Measurements from ENCODE around the gene MIB2.
A peak's percentile ranks its signal among the peaks of the same experiment; 100 is the strongest.
"Not testable (repeated sequence)": the region's sequence is repeated elsewhere in the genome, so short reads cannot be mapped to it uniquely, and the experiment has no call there.

MIB2 gene

GRCh38 chr1:1634613-1635012, 19.3 kb downstream of the MIB2 start:
- H3K27me3 ChIP-seq (ENCODE audit: control insufficient read depth, insufficient read depth, low read length); H3K4me3 ChIP-seq (ENCODE audit: low read length); H3K9me3 ChIP-seq (replicated peaks; ENCODE audit: low read length); H3K36me3 ChIP-seq (ENCODE audit: insufficient read depth, low read length); H3K4me2 ChIP-seq (ENCODE audit: low read length); H3K4me1 ChIP-seq (ENCODE audit: control insufficient read depth, insufficient read depth, low read length); H3K9ac ChIP-seq (ENCODE audit: low read depth, low read length): not testable (repeated sequence)

- H3K4me2 ChIP-seq (ENCODE audit: low read length); H3K4me3 ChIP-seq (ENCODE audit: low read length); H3K9ac ChIP-seq (ENCODE audit: low read depth, low read length); H3K27me3 ChIP-seq (ENCODE audit: control insufficient read depth, insufficient read depth, low read length); H3K36me3 ChIP-seq (ENCODE audit: insufficient read depth, low read length); H3K4me1 ChIP-seq (ENCODE audit: control insufficient read depth, insufficient read depth, low read length); H3K9me3 ChIP-seq (replicated peaks; ENCODE audit: low read length): not testable (repeated sequence)
Observed at GRCh38 chr1:1636621-1637478, 21.6 kb downstream of the MIB2 start.

GRCh38 chr1:1637479-1637875, 22.2 kb downstream of the MIB2 start:
- H3K27me3 ChIP-seq (ENCODE audit: control insufficient read depth, insufficient read depth, low read length); H3K4me1 ChIP-seq (ENCODE audit: control insufficient read depth, insufficient read depth, low read length); H3K9me3 ChIP-seq (replicated peaks; ENCODE audit: low read length); H3K9ac ChIP-seq (ENCODE audit: low read depth, low read length); H3K36me3 ChIP-seq (ENCODE audit: insufficient read depth, low read length); H3K4me3 ChIP-seq (ENCODE audit: low read length); H3K4me2 ChIP-seq (ENCODE audit: low read length): not testable (repeated sequence)

- H3K4me3 ChIP-seq (ENCODE audit: low read length); H3K9ac ChIP-seq (ENCODE audit: low read depth, low read length); H3K27me3 ChIP-seq (ENCODE audit: control insufficient read depth, insufficient read depth, low read length); H3K4me2 ChIP-seq (ENCODE audit: low read length); H3K36me3 ChIP-seq (ENCODE audit: insufficient read depth, low read length); H3K9me3 ChIP-seq (replicated peaks; ENCODE audit: low read length); H3K4me1 ChIP-seq (ENCODE audit: control insufficient read depth, insufficient read depth, low read length): not testable (repeated sequence)
Observed at GRCh38 chr1:1638528-1638927, 23.2 kb downstream of the MIB2 start.

DNA sequence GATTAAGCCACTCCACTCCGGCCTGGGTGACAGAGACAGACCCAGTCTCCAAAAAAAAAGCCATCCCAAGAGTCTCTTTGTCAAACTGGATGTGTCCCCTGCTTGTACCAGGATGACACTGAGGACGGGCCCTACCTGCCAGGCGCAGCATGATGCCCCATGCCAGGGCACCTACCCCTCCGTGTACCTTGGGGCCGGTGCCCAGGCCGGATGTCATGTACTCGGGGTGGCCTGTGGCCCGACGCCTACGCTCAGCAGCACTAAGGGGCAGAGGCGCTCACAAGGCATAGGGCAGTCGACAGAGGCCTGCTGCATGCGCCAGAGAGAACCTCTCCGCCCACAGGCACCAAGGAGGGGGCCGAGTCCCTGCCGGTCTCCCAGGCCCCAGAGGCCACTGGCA, 24.1 kb downstream of the MIB2 start:
- not testable (repeated sequence) for H3K9ac ChIP-seq (ENCODE audit: low read depth, low read length); H3K9me3 ChIP-seq (replicated peaks; ENCODE audit: low read length); H3K4me1 ChIP-seq (ENCODE audit: control insufficient read depth, insufficient read depth, low read length); H3K27me3 ChIP-seq (ENCODE audit: control insufficient read depth, insufficient read depth, low read length); H3K4me3 ChIP-seq (ENCODE audit: low read length); H3K4me2 ChIP-seq (ENCODE audit: low read length); H3K36me3 ChIP-seq (ENCODE audit: insufficient read depth, low read length)

DNA sequence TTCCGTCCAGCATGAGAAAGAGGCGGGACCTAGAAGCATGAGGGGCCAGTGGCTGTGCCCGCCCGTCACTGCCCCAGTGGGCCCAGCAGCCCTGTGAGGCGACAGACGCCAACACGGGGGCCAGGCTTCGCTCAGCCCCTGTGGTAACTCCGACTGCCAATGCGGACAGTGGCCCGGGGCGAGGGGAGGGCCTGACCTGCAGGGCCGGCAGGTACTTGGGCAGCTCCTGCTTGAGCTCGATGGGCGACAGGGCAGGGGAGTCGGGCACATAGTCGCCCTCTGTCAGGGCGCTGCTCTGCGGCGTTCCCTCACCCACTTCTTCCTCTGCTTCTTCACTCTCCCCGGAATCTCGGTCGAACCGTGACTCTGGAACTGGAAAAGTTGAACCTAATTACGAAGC, 24.8 kb downstream of the MIB2 start:
- H3K4me3 ChIP-seq (ENCODE audit: low read length); H3K9me3 ChIP-seq (replicated peaks; ENCODE audit: low read length); H3K4me2 ChIP-seq (ENCODE audit: low read length); H3K36me3 ChIP-seq (ENCODE audit: insufficient read depth, low read length); H3K4me1 ChIP-seq (ENCODE audit: control insufficient read depth, insufficient read depth, low read length); H3K9ac ChIP-seq (ENCODE audit: low read depth, low read length); H3K27me3 ChIP-seq (ENCODE audit: control insufficient read depth, insufficient read depth, low read length): not testable (repeated sequence)

- H3K9ac ChIP-seq (ENCODE audit: low read depth, low read length); H3K4me2 ChIP-seq (ENCODE audit: low read length); H3K9me3 ChIP-seq (replicated peaks; ENCODE audit: low read length); H3K4me1 ChIP-seq (ENCODE audit: control insufficient read depth, insufficient read depth, low read length); H3K4me3 ChIP-seq (ENCODE audit: low read length); H3K27me3 ChIP-seq (ENCODE audit: control insufficient read depth, insufficient read depth, low read length); H3K36me3 ChIP-seq (ENCODE audit: insufficient read depth, low read length): not testable (repeated sequence)
Observed at GRCh38 chr1:1640711-1641461, 25.6 kb downstream of the MIB2 start.

GRCh38 chr1:1646326-1646725, 31.0 kb downstream of the MIB2 start:
- H3K9ac ChIP-seq (ENCODE audit: low read depth, low read length); H3K4me1 ChIP-seq (ENCODE audit: control insufficient read depth, insufficient read depth, low read length); H3K4me3 ChIP-seq (ENCODE audit: low read length); H3K27me3 ChIP-seq (ENCODE audit: control insufficient read depth, insufficient read depth, low read length); H3K4me2 ChIP-seq (ENCODE audit: low read length); H3K9me3 ChIP-seq (replicated peaks; ENCODE audit: low read length); H3K36me3 ChIP-seq (ENCODE audit: insufficient read depth, low read length): not testable (repeated sequence)

GRCh38 chr1:1647567-1648241, 32.4 kb downstream of the MIB2 start:
- H3K36me3 ChIP-seq (ENCODE audit: insufficient read depth, low read length) = peaks cover 20% of the 10 kb centered on the region
- H3K4me1 ChIP-seq (ENCODE audit: control insufficient read depth, insufficient read depth, low read length); H3K9me3 ChIP-seq (replicated peaks; ENCODE audit: low read length): not testable (repeated sequence)

DNA sequence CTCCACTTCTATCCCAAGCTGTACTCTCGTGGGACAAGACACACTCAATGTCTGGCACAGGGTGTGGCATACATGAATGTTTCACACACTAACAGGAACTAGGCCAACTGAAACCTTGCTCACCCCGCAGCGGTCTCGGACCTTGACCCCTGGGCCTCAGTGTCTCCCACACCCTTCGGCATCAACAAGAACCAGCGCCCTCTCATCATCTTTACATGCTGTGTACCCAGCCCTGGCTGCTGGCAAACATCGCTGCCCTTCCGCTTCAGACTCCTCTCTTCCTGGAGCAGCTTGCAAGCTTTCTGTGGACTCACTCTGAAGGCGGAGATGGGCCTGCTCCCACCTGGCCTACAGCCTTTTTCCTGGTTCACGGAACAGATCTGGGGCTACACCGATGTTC, 33.0 kb downstream of the MIB2 start:
- H3K9ac ChIP-seq (ENCODE audit: low read depth, low read length); H3K4me3 ChIP-seq (ENCODE audit: low read length); H3K4me1 ChIP-seq (ENCODE audit: control insufficient read depth, insufficient read depth, low read length); H3K9me3 ChIP-seq (replicated peaks; ENCODE audit: low read length); H3K4me2 ChIP-seq (ENCODE audit: low read length); H3K27me3 ChIP-seq (ENCODE audit: control insufficient read depth, insufficient read depth, low read length): not testable (repeated sequence)
- peaks cover 20% of the 10 kb centered on the region for H3K36me3 ChIP-seq (ENCODE audit: insufficient read depth, low read length)

More at GRCh38 chr1:1647567-1648241, 32.4 kb downstream of the MIB2 start:
- H3K9ac ChIP-seq (ENCODE audit: low read depth, low read length); H3K27me3 ChIP-seq (ENCODE audit: control insufficient read depth, insufficient read depth, low read length); H3K4me3 ChIP-seq (ENCODE audit: low read length); H3K4me2 ChIP-seq (ENCODE audit: low read length): not testable (repeated sequence)

DNA sequence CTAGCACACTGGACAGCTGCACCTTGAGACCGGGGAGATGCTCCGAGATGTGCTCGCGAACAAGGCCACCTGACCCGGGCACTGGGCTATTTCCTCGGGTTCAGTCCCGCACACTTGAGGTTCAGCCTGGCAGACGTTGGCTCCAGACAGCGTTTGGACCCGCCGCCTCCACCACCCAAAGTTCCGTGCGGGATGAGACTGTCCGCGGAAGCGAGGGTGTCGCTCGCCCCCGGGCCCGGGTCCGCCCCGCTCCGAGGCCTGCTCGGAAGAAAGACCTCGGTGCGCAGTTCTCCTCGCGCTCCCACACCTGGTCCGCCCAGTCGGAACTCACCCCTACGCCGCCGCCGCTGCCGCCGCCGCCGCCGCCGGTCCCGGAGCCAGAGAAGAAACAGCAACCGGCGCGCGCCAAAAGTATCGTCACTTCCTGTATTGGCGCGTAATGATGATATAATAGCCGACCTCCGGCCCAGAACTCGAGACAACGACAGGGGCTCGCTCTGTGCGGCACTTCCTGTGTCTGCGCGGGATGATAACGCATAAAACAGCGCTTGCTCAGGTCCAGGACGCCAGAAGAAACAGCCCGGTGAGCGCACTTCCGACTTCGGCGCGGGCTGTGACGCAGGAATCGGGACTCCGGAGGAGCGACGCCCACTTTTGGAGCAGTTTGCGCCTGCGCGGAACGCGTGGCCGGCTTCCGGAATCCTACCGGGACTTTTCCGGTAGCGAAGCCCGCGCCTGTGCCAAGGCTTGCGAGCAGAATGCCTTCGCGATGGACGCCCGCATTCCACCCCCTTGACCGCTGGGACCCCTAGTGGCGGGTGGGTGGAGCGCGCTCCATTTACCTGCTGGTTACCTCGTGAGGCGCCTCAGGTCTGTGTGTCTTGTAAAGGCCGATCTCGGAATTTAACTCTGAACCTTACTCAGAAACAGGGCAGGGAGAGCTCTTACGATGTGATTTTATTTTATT, 43.6 kb downstream of the MIB2 start, which contains the start of gene CDK11B:
CDK11B (minus strand) TSS at position 422 of the 967 bp plus-strand sequence. CDS start 1,519 bp downstream, outside the sequence.
- Histone ChIP-seq H3K9ac (ENCODE audit: low read depth, low read length) (peak within 1 kb of the TSS; percentile 89), H3K36me3 (ENCODE audit: insufficient read depth, low read length) (peaks cover 22% of the 10 kb centered on the region), H3K4me2 (ENCODE audit: low read length) (peak within 1 kb of the TSS; percentile 68), H3K4me3 (ENCODE audit: low read length) (peak within 1 kb of the TSS; percentile 71)
- not testable (repeated sequence) for H3K27me3 ChIP-seq (ENCODE audit: control insufficient read depth, insufficient read depth, low read length); H3K9me3 ChIP-seq (replicated peaks; ENCODE audit: low read length); H3K4me1 ChIP-seq (ENCODE audit: control insufficient read depth, insufficient read depth, low read length)
